Heart right ventricle (tissue), 16 donors: ENCODE data around the gene CDC42EP2. TPM values are rescaled to one million over a fixed set of nuclear protein-coding genes. Genes with fewer than 3 reads are reported as not detected.

Source experiments
- ATAC-seq, 8 donors: fragments of 200-7000 bp; cut with Tn5 transposase; one replicate each; pipeline ENCODE4 v1.9.1; 2020; ENCODE audit warnings: mild to moderate bottlenecking in 8 of 8, moderate library complexity in 8 of 8, moderate number of reproducible peaks in 1 of 8
- DNase-seq, 2 donors: peaks; one replicate each; pipeline ENCODE4 v3.0.0-alpha.2; 2020
- H3K27ac ChIP-seq, 10 donors: fragments of 200-600 bp; sonication (generic) in 2 of 10; one replicate each; pipeline versions ENCODE4 v1.5.0 to v1.8.0; 2020 to 2022; ENCODE audit warnings: mild to moderate bottlenecking in 3 of 10
- H3K27me3 ChIP-seq, 7 donors: fragments of 200-600 bp; one replicate each; pipeline ENCODE4 v1.8.0; 2021 to 2022; ENCODE audit warnings: mild to moderate bottlenecking in 2 of 7
- H3K36me3 ChIP-seq, 9 donors: fragments of 200-600 bp; sonication (generic) in 1 of 9; one replicate each; pipeline versions ENCODE4 v1.5.0 to v1.8.0; 2020 to 2022; ENCODE audit warnings: mild to moderate bottlenecking in 2 of 9
- H3K4me1 ChIP-seq, 9 donors: fragments of 200-600 bp; sonication (generic) in 1 of 9; one replicate each; pipeline versions ENCODE4 v1.5.0 to v1.8.0; 2020 to 2022; ENCODE audit warnings: mild to moderate bottlenecking in 4 of 9
- H3K4me3 ChIP-seq, 10 donors: fragments of 200-600 bp; sonication (generic) in 2 of 10; one replicate each; pipeline versions ENCODE4 v1.5.0 to v1.8.0; 2020 to 2022; ENCODE audit warnings: mild to moderate bottlenecking in 7 of 10, moderate library complexity in 2 of 10
- H3K9me3 ChIP-seq, 11 donors: fragments of 200-600 bp in 10 of 11; sonication (generic) in 2 of 11; one replicate each; pipeline versions ENCODE4 v1.5.0 to v1.8.0; 2013 to 2022; ENCODE audit warnings: mild to moderate bottlenecking in 2 of 11, control low read depth in 1 of 11, moderate library complexity in 1 of 11
- CTCF ChIP-seq, 9 donors: fragments of 200-600 bp; sonication (generic) in 2 of 9; IDR thresholded peaks; one replicate each; pipeline versions ENCODE4 v1.5.0 to v1.8.0; 2021 to 2022; ENCODE audit warnings: antibody characterized with exemption in 9 of 9, mild to moderate bottlenecking in 5 of 9, moderate library complexity in 1 of 9
- WGBS, 2 donors: extraction: QIAGEN DNeasy Blood & Tissue Kit; methylation state at CpG; one replicate each; pipeline ENCODE4 v1.1.7; 2013; ENCODE audit warnings: inconsistent platforms in 1 of 2; 5-methylcytosine and 5-hydroxymethylcytosine counted together
- intact Hi-C, 10 donors: fragments of 100-400 bp; cut with DNase I; formaldehyde crosslinking; loops; one replicate each; pipeline versions ENCODE4 v1.11.1 to v1.14.2; 2022
- polyA plus RNA-seq, 2 donors: library from polyadenylated mRNA; stranded (reverse); fragments of 200-250 nt; gene quantifications; one replicate each; pipeline ENCODE4 v1.2.3, GENCODE V29; 2013
- total RNA-seq, 10 donors: library from RNA; stranded (reverse); fragmentation: NEBNext Ultra II Directional in 3 of 10; extraction: Animal tissue kit (Norgen Biotek cat#: 25700) in 3 of 10; gene quantifications; one replicate each; pipeline versions ENCODE4 v1.2.1 to v1.2.4, GENCODE V29; 2021 to 2023
- donor health status: Arrhythmogenic right ventricular cardiomyopathy.
- donor health status: ischemic (EF 13 %, LVEDD 7.1; RV severe dilation, severe dysfunction).
- donor health status: healthy with polysubstance abuse.
- donor health status: DM: no; HTN: yes; CAD: no.
- donor health status: DM: no; HTN: no; CAD: no.
- donor health status: ischemic (EF 25% LVEDD 6.9; RV normal size, moderate dysfunction).
- donor health status: ischemic (EF 25% LVEDD 5.7; RV mildly dilated, moderate dysfunction).
- donor health status: healthy.
- donor health status: DM: yes; HTN: yes; CAD: no.
- donor health status: Ischemic cardiomyopathy.
- donor health status: ischemic (EF 35%, LVEDD 5.7; RV mildly dilated, moderate dysfunction).
- donor health status: nonischemic (EF 11% LVEDD 7.7; RV severe dilation, severe dysfunction).
- donor health status: DM: yes; HTN: yes; CAD: no.
- donor health status: PGD.
- donor health status: ischemic (EF 29% LVEDD 5.4; RV normal size, mild dysfunction).
- donor health status: nonischemic (EF 23%, LVEDD 6.1; RV moderate dilation, normal function).

CDC42EP2 gene
- total and polyA plus RNA-seq, 12 donors, result 3.9 to 21.9 (median 9.9) TPM

GRCh38 chr11:65293909-65294381 is 20.7 kb upstream of the CDC42EP2 start:
- Histone ChIP-seq H3K4me3 (no peak overlapping the region), H3K36me3 (peaks cover 0 to 58% (median 3%) of the 10 kb centered on the region in 9 donors), H3K4me1 (peaks cover 30 to 96% (median 73%) of the 10 kb centered on the region in 9 donors), H3K27me3 (no peaks in the 10 kb centered on the region), H3K27ac (peak overlapping the region; percentile 14 to 94 (median 83)), H3K9me3 (no peaks in the 10 kb centered on the region)
- 69 to 77% methylated on average over 10 of the region's 10 CpGs for WGBS, 2 donors
- ATAC-seq (peak in 6 of 8 donors; percentile 10 to 57 (median 33)), DNase-seq (peak; percentile 67 to 69)
- intact Hi-C loops, result no loop called here
- TF ChIP-seq CTCF (IDR thresholded peaks at IDR 0.05), result no peak

DNA sequence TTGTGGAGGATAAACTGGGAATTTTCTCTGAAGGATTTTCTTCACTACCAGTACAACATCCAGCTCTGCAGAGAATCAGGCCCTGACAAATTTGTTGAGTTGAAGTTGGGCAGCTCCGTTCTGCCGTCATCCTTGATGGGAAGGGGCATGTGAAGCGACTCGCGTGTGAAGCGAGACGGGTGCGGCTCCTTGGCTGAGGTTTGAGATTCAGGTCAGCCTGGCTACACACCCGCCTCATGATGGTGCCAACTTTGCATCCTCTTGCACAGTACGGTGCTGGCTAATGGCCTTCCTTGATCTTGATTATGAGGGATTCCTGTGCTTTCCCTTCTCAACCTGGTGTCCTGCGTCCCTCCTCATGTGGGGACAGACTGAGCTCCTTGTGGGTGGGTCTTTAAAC is 19.7 kb upstream of the CDC42EP2 start:
- no peak for DNase-seq
- intact Hi-C loops, result no loop called here
- no peak for ATAC-seq
- no peaks in the 10 kb centered on the region for H3K27me3 ChIP-seq
- no peaks in the 10 kb centered on the region for H3K9me3 ChIP-seq
- H3K4me3 ChIP-seq, result no peak overlapping the region
- TF ChIP-seq CTCF (IDR thresholded peaks at IDR 0.05), result no peak
- H3K36me3 ChIP-seq, result peaks cover 0 to 48% (median 3%) of the 10 kb centered on the region in 9 donors
- peaks cover 32 to 94% (median 70%) of the 10 kb centered on the region in 9 donors for H3K4me1 ChIP-seq
- WGBS, 2 donors, result 87 to 89% methylated on average over 11 of the region's 11 CpGs
- peak overlapping the region in 8 of 10 donors; percentile 5 to 94 (median 85) for H3K27ac ChIP-seq

GRCh38 chr11:65295571-65296341 is 18.9 kb upstream of the CDC42EP2 start:
- peak overlapping the region in 7 of 10 donors; percentile 81 to 94 (median 87) for H3K27ac ChIP-seq
- 95 to 97% methylated on average over 11 of the region's 11 CpGs for WGBS, 2 donors
- H3K4me3 ChIP-seq, result no peak overlapping the region
- no peak for TF ChIP-seq CTCF (IDR thresholded peaks at IDR 0.05)
- ATAC-seq (no peak), DNase-seq (no peak)
- H3K9me3 ChIP-seq, result no peaks in the 10 kb centered on the region
- peaks cover 26 to 87% (median 63%) of the 10 kb centered on the region in 9 donors for H3K4me1 ChIP-seq
- intact Hi-C loops, result no loop called here
- H3K27me3 ChIP-seq, result no peaks in the 10 kb centered on the region
- H3K36me3 ChIP-seq, result peaks cover 0 to 46% (median 3%) of the 10 kb centered on the region in 9 donors

DNA sequence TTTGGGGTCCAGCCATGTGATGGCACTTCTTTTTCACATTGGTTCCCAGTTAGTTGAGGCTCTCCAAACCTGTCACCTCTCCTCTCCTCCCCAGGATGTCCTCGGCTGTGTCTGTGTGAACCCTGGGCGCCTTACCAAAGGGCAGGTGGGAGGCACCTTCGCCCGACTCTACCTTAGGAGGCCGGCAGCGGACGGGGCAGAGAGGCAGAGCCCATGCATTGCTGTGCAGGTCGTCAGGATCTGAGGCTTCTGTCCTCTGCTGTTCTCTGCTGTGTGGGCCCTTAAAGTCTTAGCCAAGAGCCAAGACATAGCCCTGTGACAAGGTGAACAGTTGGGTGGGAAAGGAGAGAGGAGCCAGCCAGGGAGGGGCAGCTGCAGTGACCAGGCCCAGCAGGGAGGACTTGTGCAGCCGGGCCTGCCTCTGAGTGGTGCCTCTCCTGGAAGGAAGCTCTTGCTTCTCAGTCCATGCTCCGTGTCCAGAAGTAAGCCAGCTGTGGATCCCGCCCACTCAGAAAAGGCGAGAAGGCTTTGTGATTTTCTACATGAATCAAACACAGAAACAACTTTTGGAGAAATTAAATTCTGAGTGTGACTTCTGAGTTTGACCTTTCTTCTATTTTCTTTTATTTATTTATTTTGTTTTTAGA is 17.5 kb upstream of the CDC42EP2 start:
- H3K4me1 ChIP-seq, result peaks cover 25 to 86% (median 57%) of the 10 kb centered on the region in 9 donors
- ATAC-seq (peak in 3 of 8 donors; percentile 17 to 27 (median 26)), DNase-seq (peak in 1 of 2 donors; percentile 42)
- H3K27me3 ChIP-seq, result no peaks in the 10 kb centered on the region
- H3K9me3 ChIP-seq, result no peaks in the 10 kb centered on the region
- peak overlapping the region; percentile 69 to 94 (median 83) for H3K27ac ChIP-seq
- intact Hi-C loops, result no loop called here
- H3K4me3 ChIP-seq, result no peak overlapping the region
- 79 to 87% methylated on average over 12 of the region's 12 CpGs for WGBS, 2 donors
- no peak for TF ChIP-seq CTCF (IDR thresholded peaks at IDR 0.05)
- peaks cover 0 to 46% (median 3%) of the 10 kb centered on the region in 9 donors for H3K36me3 ChIP-seq
